Cardiac muscle cell (in vitro differentiated cells and primary cell): ENCODE results near the gene PTPRC. TPM values are rescaled to one million over a fixed set of nuclear protein-coding genes. Genes with fewer than 3 reads are reported as not detected.

Source experiments
- DNase-seq, 2 donors: peaks; one replicate each; pipeline versions ENCODE4 v3.0.0 to v3.0.0-alpha.2; 2010 to 2017; ENCODE audit warnings: low read depth in 1 of 2, low spot score in 1 of 2
- H3K27ac ChIP-seq: fragments of 200-600 bp; sonication (generic); 2 replicates; pipeline ENCODE4 v1.5.1; 2016
- H3K27me3 ChIP-seq: fragments of 200-600 bp; sonication (generic); 2 replicates; pipeline ENCODE4 v1.6.0; 2016; ENCODE audit warnings: control low read depth
- H3K36me3 ChIP-seq: fragments of 200-600 bp; sonication (generic); 2 replicates; pipeline ENCODE4 v1.5.1; 2016; ENCODE audit warnings: control low read depth
- H3K4me1 ChIP-seq: fragments of 200-600 bp; sonication (generic); 2 replicates; pipeline ENCODE4 v1.8.1; 2017; ENCODE audit warnings: low read depth, mild to moderate bottlenecking, mixed run types
- H3K4me3 ChIP-seq: fragments of 200-600 bp; sonication (generic); 2 replicates; pipeline ENCODE4 v1.5.1; 2016; ENCODE audit warnings: mild to moderate bottlenecking
- H3K9me3 ChIP-seq: fragments of 200-600 bp; sonication (generic); 2 replicates; pipeline ENCODE4 v1.5.1; 2017; ENCODE audit warnings: low read depth, mild to moderate bottlenecking, control low read depth
- polyA plus RNA-seq: library from polyadenylated mRNA; unstranded; fragments of >200 nt; fragmentation: Nextera tagmentation; extraction: Ambion mirVana; gene quantifications from 2 replicates; pipeline ENCODE4 v1.2.1, GENCODE V29; 2016
- total RNA-seq: library from RNA; depleted of rRNA; stranded (reverse); fragments of >200 nt; gene quantifications from 2 replicates; pipeline ENCODE4 v1.2.3, GENCODE V29; 2016
- TF ChIP-seq, protein P1 (sequence below): IDR thresholded peaks from 2 replicates; pipeline ENCODE4 v1.5.1; 2012; ENCODE audit warnings: low read depth, mild to moderate bottlenecking, low read length

PTPRC gene
- total and polyA plus RNA-seq, 2 experiments from 2014 or later, result not detected

DNA sequence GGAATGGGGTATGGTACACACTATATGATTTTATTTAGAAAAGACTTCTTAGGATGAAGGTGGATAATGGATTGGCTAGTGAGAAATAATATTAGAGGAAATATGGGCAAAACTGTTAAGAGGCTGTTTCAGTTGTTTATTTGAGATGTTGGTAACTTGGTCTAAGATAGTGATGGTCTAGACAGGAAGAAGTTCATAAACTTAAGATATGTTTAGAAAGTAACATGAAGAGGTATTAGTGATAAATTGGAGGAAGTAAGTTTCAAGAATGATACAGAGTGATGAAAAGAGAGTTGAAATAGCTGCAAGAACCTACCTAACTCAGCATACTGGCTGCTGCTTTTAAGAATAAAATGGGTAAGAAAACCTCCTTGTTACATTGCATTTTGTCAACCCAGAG lies 9.2 kb upstream of the PTPRC start:
- Histone ChIP-seq H3K4me3 (no peak overlapping the region), H3K27ac (no peak overlapping the region), H3K36me3 (no peaks in the 10 kb centered on the region), H3K9me3 (no peaks in the 10 kb centered on the region), H3K4me1 (no peaks in the 10 kb centered on the region), H3K27me3 (no peaks in the 10 kb centered on the region)
- DNase-seq, result no peak
- TF ChIP-seq, protein P1, sequence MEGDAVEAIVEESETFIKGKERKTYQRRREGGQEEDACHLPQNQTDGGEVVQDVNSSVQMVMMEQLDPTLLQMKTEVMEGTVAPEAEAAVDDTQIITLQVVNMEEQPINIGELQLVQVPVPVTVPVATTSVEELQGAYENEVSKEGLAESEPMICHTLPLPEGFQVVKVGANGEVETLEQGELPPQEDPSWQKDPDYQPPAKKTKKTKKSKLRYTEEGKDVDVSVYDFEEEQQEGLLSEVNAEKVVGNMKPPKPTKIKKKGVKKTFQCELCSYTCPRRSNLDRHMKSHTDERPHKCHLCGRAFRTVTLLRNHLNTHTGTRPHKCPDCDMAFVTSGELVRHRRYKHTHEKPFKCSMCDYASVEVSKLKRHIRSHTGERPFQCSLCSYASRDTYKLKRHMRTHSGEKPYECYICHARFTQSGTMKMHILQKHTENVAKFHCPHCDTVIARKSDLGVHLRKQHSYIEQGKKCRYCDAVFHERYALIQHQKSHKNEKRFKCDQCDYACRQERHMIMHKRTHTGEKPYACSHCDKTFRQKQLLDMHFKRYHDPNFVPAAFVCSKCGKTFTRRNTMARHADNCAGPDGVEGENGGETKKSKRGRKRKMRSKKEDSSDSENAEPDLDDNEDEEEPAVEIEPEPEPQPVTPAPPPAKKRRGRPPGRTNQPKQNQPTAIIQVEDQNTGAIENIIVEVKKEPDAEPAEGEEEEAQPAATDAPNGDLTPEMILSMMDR, result no peak

DNA sequence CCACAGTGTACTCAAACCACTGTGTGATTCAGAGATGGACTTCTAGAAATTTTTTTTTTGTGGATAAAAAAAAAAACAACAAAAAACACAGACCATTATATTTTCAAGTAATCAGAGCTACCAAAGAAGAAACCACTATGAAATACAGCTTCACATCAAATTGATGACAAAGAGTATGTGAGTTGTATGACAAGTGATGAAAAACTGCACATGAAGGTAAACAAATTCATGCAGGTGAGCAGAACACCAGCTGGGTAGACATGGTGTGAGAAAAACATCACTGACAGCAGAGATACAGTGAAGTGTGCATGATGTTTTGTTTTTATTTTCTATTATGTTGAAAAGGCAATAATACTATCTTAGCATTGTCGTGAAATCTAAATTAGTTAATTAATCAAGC lies 8.0 kb upstream of the PTPRC start:
- H3K27ac ChIP-seq, result no peak overlapping the region
- H3K4me3 ChIP-seq, result no peak overlapping the region
- DNase-seq, result no peak
- no peaks in the 10 kb centered on the region for H3K27me3 ChIP-seq
- no peaks in the 10 kb centered on the region for H3K4me1 ChIP-seq
- no peaks in the 10 kb centered on the region for H3K36me3 ChIP-seq
- H3K9me3 ChIP-seq, result no peaks in the 10 kb centered on the region
- TF ChIP-seq, protein P1, result no peak

DNA sequence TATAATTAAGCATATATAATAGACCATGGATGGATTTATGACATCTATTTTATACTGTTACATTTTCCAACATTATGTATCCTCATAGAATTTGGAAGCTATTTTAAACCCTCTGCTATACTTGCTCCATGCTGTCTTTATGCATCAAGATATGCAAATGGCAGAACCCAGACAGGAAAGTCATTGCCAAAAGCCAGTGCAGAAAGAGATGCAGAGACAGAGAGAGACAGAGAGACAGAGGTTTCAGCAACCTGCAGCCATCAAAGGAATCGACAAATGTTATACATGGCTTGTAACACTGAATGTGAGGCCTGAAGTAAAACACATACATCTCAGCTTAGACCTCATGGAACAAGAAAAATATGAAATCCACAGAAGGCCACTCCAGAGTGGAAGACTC lies 7.5 kb upstream of the PTPRC start:
- Histone ChIP-seq H3K27ac (no peak overlapping the region), H3K36me3 (no peaks in the 10 kb centered on the region), H3K9me3 (no peaks in the 10 kb centered on the region), H3K4me3 (no peak overlapping the region), H3K4me1 (no peaks in the 10 kb centered on the region), H3K27me3 (no peaks in the 10 kb centered on the region)
- no peak for DNase-seq
- TF ChIP-seq, protein P1, result no peak

DNA sequence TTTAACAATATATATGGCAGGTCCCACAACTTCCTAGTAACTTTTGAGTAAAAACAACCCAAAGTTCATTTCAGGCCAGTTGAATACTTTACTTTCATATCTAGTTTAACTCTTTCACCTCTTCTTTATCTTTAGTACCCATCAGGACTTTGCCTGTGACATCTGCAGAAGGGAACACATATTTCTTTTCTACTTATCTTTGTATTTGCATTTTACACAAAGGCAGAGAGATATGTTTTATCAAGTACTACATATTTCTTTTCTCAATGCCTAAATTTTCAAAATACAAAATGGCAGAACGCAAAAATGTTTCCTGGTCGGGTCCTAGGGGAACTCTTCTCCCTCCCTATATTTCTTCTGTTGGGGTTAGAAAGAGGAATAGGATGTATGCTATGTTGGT lies 6.8 kb upstream of the PTPRC start:
- TF ChIP-seq, protein P1, result no peak
- Histone ChIP-seq H3K36me3 (no peaks in the 10 kb centered on the region), H3K4me3 (no peak overlapping the region), H3K27me3 (no peaks in the 10 kb centered on the region), H3K27ac (no peak overlapping the region), H3K4me1 (no peaks in the 10 kb centered on the region), H3K9me3 (no peaks in the 10 kb centered on the region)
- no peak for DNase-seq

DNA sequence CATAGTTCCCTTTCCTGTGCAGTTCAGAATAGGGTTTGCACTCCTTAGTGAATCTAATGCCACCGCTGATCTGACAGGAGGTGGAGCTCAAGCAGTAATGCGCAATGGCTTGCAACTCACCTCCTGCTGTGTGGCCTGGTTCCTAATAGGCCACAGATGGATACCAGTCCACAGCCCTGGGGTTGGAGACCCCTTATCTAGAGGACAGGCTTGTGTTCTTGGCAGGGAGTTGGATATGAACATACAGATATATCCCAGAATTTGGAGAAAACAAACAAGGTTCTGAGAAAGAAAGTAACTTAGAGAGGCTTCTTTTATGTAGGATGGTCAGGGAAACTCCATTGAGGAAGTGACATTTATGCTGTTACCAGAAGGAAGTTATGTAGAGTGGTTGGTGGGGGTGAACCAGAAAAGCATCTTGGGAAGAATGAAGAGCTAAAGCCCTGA lies 5.1 kb upstream of the PTPRC start:
- no peak for DNase-seq
- no peaks in the 10 kb centered on the region for H3K27me3 ChIP-seq
- H3K9me3 ChIP-seq, result no peaks in the 10 kb centered on the region
- H3K4me3 ChIP-seq, result no peak overlapping the region
- TF ChIP-seq, protein P1, result no peak
- no peaks in the 10 kb centered on the region for H3K36me3 ChIP-seq
- H3K4me1 ChIP-seq, result no peaks in the 10 kb centered on the region
- no peak overlapping the region for H3K27ac ChIP-seq

DNA sequence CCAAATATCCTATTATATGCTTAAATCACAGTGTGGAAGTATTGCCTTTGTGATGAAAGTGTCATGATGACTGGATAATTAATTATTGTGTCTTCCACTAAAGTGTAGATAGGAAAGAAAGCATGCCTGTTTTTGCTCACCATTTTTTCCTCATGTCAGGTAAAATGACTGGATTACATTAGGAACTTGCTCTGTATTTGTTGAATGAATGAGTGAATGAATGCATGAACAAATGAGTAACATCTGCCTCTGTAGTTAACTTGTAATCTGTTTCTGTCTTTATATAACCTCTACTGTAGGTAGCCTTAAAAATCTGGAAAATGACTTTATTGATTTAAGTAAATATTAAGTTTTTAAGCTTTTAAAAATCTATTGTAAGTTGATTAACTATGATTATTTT lies 2.9 kb upstream of the PTPRC start:
- H3K4me3 ChIP-seq, result no peak overlapping the region
- no peaks in the 10 kb centered on the region for H3K9me3 ChIP-seq
- H3K27ac ChIP-seq, result no peak overlapping the region
- no peaks in the 10 kb centered on the region for H3K36me3 ChIP-seq
- TF ChIP-seq, protein P1, result no peak
- H3K27me3 ChIP-seq, result no peaks in the 10 kb centered on the region
- DNase-seq, result no peak
- H3K4me1 ChIP-seq, result no peaks in the 10 kb centered on the region
